H1 (cell line): ENCODE results near the gene CCDC60. TPM values are rescaled to one million over a fixed set of nuclear protein-coding genes. Genes with fewer than 3 reads are reported as not detected.

ENCODE experiments used
- CTBP2 ChIP-seq: IDR thresholded peaks from 2 replicates; pipeline ENCODE4 v1.7.0; 2011; ENCODE audit warnings: borderline replicate concordance, mild to moderate bottlenecking, moderate library complexity, mixed read lengths, low read length; ENCODE audit not compliant: insufficient read depth, insufficient read length
- POLR2A ChIP-seq, 2 experiments: IDR thresholded peaks; 1 replicate in 1 of 2; 2 replicates in 1 of 2; pipeline ENCODE4 v1.6.1; 2011; ENCODE audit warnings: low read depth in 2 of 2, low read length in 2 of 2, mild to moderate bottlenecking in 2 of 2; ENCODE audit errors: control extremely low read depth in 1 of 2
- RAD21 ChIP-seq, 2 experiments: IDR thresholded peaks in 1 of 2; conservative IDR thresholded peaks in 1 of 2; 2 replicates each; pipeline ENCODE4 v1.6.1; 2011; ENCODE audit warnings: low read depth in 2 of 2, low read length in 2 of 2, improper control_type of control experiment in 1 of 2, inconsistent platforms in 1 of 2, mild to moderate bottlenecking in 1 of 2, moderate library complexity in 1 of 2
- RXRA ChIP-seq: IDR thresholded peaks from 2 replicates; pipeline ENCODE4 v1.6.1; 2011; ENCODE audit warnings: low read depth, mild to moderate bottlenecking, low read length, moderate library complexity; ENCODE audit not compliant: insufficient read depth
- SRF ChIP-seq: IDR thresholded peaks from 2 replicates; pipeline ENCODE4 v1.6.1; 2011; ENCODE audit warnings: mild to moderate bottlenecking, low read depth, low read length, moderate library complexity
- polyA plus RNA-seq, 7 experiments: library from polyadenylated mRNA; depleted of rRNA in 3 of 7; stranded (reverse) in 5 of 7; unstranded in 2 of 7; fragments of >200 nt in 5 of 7; fragments of 200-250 nt in 2 of 7; gene quantifications; 1 replicate in 5 of 7; 2 replicates in 1 of 7; 4 replicates in 1 of 7; pipeline versions ENCODE4 v1.2.1 to v1.2.3, GENCODE V29; 2011 to 2013; ENCODE audit warnings: missing spikeins in 2 of 7, mixed read lengths in 2 of 7
- total RNA-seq: library from RNA; stranded (reverse); fragmentation: NEBNext Ultra II Directional; extraction: Animal tissue kit (Norgen Biotek cat#: 25700); gene quantifications from 2 replicates; pipeline ENCODE4 v1.2.1, GENCODE V29; 2021
- TF ChIP-seq, protein P1 (sequence below): IDR thresholded peaks from 2 replicates; pipeline ENCODE4 v1.6.1; 2012; ENCODE audit warnings: inconsistent platforms

CCDC60 gene
- total and polyA plus RNA-seq, 2 of the 8 experiments (the other 6 are each of a cell fraction or from before 2014, with no cell fraction given), result 0.05 TPM; not detected in 1

DNA sequence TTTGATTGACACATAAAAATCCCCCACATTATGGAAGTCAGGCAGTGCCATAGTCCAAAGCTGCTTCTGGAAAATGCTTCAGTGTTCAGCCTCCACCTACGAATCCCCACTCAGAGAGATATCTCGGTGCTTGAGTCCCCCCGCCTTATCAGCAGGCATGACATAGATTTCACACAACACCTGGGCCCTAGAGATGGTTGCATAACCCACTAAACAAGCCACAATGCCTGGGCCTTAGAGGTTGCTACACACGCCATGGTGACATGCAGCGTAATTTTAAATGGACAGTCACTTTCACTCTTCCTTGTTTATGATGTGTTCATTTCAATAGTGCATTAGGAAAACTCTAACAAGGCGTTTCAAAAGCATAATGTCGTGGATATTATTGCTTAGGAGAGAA is 38.0 kb downstream of the CCDC60 start (continued):
- TF ChIP-seq RAD21 (IDR thresholded peaks at IDR 0.05 in 1 of 2, conservative IDR thresholded peaks at IDR 0.05 in 1 of 2; ENCODE audit: low read depth in 2 of 2, low read length in 2 of 2) (no peak), SRF (no peak), CTBP2 (no peak), POLR2A (IDR thresholded peaks at IDR 0.05; ENCODE audit: control extremely low read depth in 1 of 2, low read depth in 2 of 2, low read length in 2 of 2) (no peak), RXRA (no peak)
- TF ChIP-seq, protein P1, sequence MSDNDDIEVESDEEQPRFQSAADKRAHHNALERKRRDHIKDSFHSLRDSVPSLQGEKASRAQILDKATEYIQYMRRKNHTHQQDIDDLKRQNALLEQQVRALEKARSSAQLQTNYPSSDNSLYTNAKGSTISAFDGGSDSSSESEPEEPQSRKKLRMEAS, result no peak
